PC-9 (cell line): Measurements from ENCODE around the gene CCT5.

Source experiments
- CTCF ChIP-seq: fragments of 200-600 bp; sonication (generic); conservative IDR thresholded peaks from 2 replicates; pipeline ENCODE4 v1.6.1; 2017; ENCODE audit warnings: mixed run types, antibody characterized with exemption, mild to moderate bottlenecking, moderate library complexity
- EZH2 ChIP-seq: fragments of 200-600 bp; sonication (generic); IDR thresholded peaks from 2 replicates; pipeline ENCODE4 v1.8.0; 2017; ENCODE audit warnings: antibody characterized with exemption, low read depth

- TF ChIP-seq CTCF (no peak), EZH2 (no peak)
Measured at GRCh38 chr5:10291692-10292339, 41.7 kb downstream of the CCT5 start.
